Fibroblast of lung (primary cell): ENCODE measurements around the gene ZBTB9.

Experiments
- CTCF ChIP-seq, 2 donors: IDR thresholded peaks in 1 of 2; conservative IDR thresholded peaks in 1 of 2; 1 replicate in 1 of 2; 2 replicates in 1 of 2; pipeline ENCODE4 v1.5.1; 2011 to 2012; ENCODE audit warnings: low read length in 2 of 2, control low read depth in 1 of 2, inconsistent platforms in 1 of 2, low read depth in 1 of 2, mild to moderate bottlenecking in 1 of 2
- EZH2 ChIP-seq: IDR thresholded peaks from 2 replicates; pipeline ENCODE4 v1.5.1; 2012; ENCODE audit warnings: low read length, control low read depth, mild to moderate bottlenecking; ENCODE audit errors: missing control alignments

DNA sequence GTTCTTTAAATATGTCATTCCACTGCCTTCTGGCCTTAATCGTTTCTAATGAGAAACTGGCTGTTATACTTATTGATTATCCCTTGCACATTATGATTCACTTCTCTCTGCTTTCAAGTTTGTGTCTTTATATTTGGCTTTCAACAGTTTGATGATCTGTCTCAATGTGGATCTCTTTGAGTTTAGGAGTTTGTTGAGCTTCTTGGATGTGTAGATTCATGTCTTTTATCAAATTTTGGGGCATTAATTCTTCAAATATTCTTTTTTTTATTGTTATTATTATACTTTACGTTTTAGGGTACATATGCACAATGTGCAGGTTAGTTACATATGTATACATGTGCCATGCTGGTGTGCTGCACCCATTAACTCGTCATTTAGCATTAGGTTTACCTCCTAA, 29.3 kb downstream of the ZBTB9 start:
- TF ChIP-seq EZH2 (no peak), CTCF (conservative IDR thresholded peaks at IDR 0.05 in 1 of 2, IDR thresholded peaks at IDR 0.05 in 1 of 2; ENCODE audit: low read depth in 1 of 2, low read length in 2 of 2) (no peak)
